ENCODE measurements around the gene HOTAIR.
A peak's percentile ranks its signal among the peaks of the same experiment; 100 is the strongest.

HOTAIR gene

GRCh38 chr12:53955776-53956250, 18.9 kb downstream of the HOTAIR start:
- H3K27ac ChIP-seq (ENCODE audit: low read length), result no peak overlapping the region
- H3K36me3 ChIP-seq (replicated peaks; ENCODE audit: insufficient read depth, low read length), result no peaks in the 10 kb centered on the region
- no peaks in the 10 kb centered on the region for H3K79me2 ChIP-seq (ENCODE audit: low read length)
- no peaks in the 10 kb centered on the region for H4K20me1 ChIP-seq (ENCODE audit: insufficient read depth, low read length)
- no peaks in the 10 kb centered on the region for H3K9me3 ChIP-seq (replicated peaks; ENCODE audit: insufficient read depth, low read length)
- TF ChIP-seq CTCF (IDR thresholded peaks at IDR 0.05; ENCODE audit: low read length), result no peak
- TF ChIP-seq EZH2 (optimal IDR thresholded peaks at IDR 0.05; ENCODE audit: low read depth, low read length), result peak; percentile 38
- H3K4me2 ChIP-seq (ENCODE audit: low read depth, low read length), result no peak overlapping the region
- H3K4me1 ChIP-seq (ENCODE audit: low read length), result 0 out of 2 replicates have a peak, but pooled peaks cover 5% of the 10 kb centered on the region
- no peak overlapping the region for H3K4me3 ChIP-seq (ENCODE audit: low read length)
- DNase-seq, result no peak
- no peak overlapping the region for H2AFZ ChIP-seq (ENCODE audit: low read length)
- no peak overlapping the region for H3K9ac ChIP-seq (ENCODE audit: low read length)
- H3K27me3 ChIP-seq (replicated peaks; ENCODE audit: insufficient read depth, low read length), result peaks cover 99% of the 10 kb centered on the region
- H3F3A ChIP-seq (ENCODE audit: insufficient read depth, low read length), result no peaks in the 10 kb centered on the region
- H3K9me2 ChIP-seq (replicated peaks; ENCODE audit: insufficient read depth, low read length), result no peaks in the 10 kb centered on the region

DNA sequence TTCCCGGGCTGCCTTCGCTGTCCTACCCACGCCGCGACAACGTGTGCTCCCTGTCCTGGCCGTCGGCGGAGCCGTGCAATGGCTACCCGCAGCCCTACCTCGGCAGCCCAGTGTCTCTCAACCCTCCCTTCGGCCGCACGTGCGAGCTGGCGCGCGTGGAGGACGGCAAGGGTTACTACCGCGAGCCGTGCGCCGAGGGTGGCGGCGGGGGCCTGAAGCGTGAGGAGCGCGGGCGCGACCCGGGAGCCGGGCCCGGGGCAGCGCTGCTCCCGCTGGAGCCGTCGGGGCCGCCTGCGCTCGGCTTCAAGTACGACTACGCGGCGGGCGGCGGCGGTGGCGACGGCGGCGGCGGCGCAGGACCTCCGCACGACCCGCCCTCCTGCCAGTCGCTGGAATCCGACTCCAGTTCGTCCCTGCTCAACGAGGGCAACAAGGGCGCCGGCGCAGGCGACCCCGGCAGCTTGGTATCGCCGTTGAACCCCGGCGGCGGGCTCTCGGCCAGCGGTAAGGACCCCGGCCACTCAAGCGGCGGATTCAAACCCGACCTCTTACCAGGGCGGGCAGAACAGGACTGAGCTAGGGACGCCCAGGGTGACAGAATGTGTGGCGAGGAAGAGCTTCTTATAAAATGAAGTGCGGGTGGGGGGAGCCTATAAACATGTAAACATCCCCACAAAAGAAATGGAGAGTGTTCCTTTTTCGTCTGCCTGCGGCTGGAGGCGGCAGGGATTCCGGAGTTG, 19.5 kb downstream of the HOTAIR start:
- Histone ChIP-seq H4K20me1 (ENCODE audit: insufficient read depth, low read length) (no peaks in the 10 kb centered on the region), H2AFZ (ENCODE audit: low read length) (no peak overlapping the region), H3K9ac (ENCODE audit: low read length) (no peak overlapping the region)

GRCh38 chr12:53954694-53955035, 20.1 kb downstream of the HOTAIR start, which contains the start of gene HOXC12:
TSS of gene HOXC12 (plus strand) at chr12:53954903. CDS start at chr12:53954930, 27 bp downstream.
- no peaks in the 10 kb centered on the region for H3K36me3 ChIP-seq (replicated peaks; ENCODE audit: insufficient read depth, low read length)
- no peak within 1 kb of the TSS for H3K9ac ChIP-seq (ENCODE audit: low read length)
- no peak within 1 kb of the TSS for H3K4me2 ChIP-seq (ENCODE audit: low read depth, low read length)
- no peak within 1 kb of the TSS for H3K27ac ChIP-seq (ENCODE audit: low read length)
- TF ChIP-seq EZH2 (optimal IDR thresholded peaks at IDR 0.05; ENCODE audit: low read depth, low read length) (no peak), EZH2phosphoT487 (IDR thresholded peaks at IDR 0.05; ENCODE audit: low read length) (no peak), CTCF (IDR thresholded peaks at IDR 0.05; ENCODE audit: low read length) (no peak)
- peaks cover 99% of the 10 kb centered on the region for H3K27me3 ChIP-seq (replicated peaks; ENCODE audit: insufficient read depth, low read length)
- no peaks in the 10 kb centered on the region for H3K9me2 ChIP-seq (replicated peaks; ENCODE audit: insufficient read depth, low read length)
- H3K79me2 ChIP-seq (ENCODE audit: low read length), result no peaks in the 10 kb centered on the region
- 0 out of 2 replicates have a peak, but pooled peaks cover 5% of the 10 kb centered on the region for H3K4me1 ChIP-seq (ENCODE audit: low read length)
- H3K4me3 ChIP-seq (ENCODE audit: low read length), result no peak within 1 kb of the TSS
- no peak for DNase-seq
- H3F3A ChIP-seq (ENCODE audit: insufficient read depth, low read length), result no peaks in the 10 kb centered on the region
- no peak within 1 kb of the TSS for H2AFZ ChIP-seq (ENCODE audit: low read length)
- H3K9me3 ChIP-seq (replicated peaks; ENCODE audit: insufficient read depth, low read length), result no peaks in the 10 kb centered on the region
- no peaks in the 10 kb centered on the region for H4K20me1 ChIP-seq (ENCODE audit: insufficient read depth, low read length)

More for the DNA sequence above, 19.5 kb downstream of the HOTAIR start:
- Histone ChIP-seq H3F3A (ENCODE audit: insufficient read depth, low read length) (no peaks in the 10 kb centered on the region), H3K36me3 (replicated peaks; ENCODE audit: insufficient read depth, low read length) (no peaks in the 10 kb centered on the region), H3K9me2 (replicated peaks; ENCODE audit: insufficient read depth, low read length) (no peaks in the 10 kb centered on the region), H3K79me2 (ENCODE audit: low read length) (no peaks in the 10 kb centered on the region), H3K27me3 (replicated peaks; ENCODE audit: insufficient read depth, low read length) (peaks cover 99% of the 10 kb centered on the region), H3K27ac (ENCODE audit: low read length) (no peak overlapping the region), H3K4me3 (ENCODE audit: low read length) (no peak overlapping the region), H3K4me2 (ENCODE audit: low read depth, low read length) (no peak overlapping the region), H3K9me3 (replicated peaks; ENCODE audit: insufficient read depth, low read length) (no peaks in the 10 kb centered on the region), H3K4me1 (ENCODE audit: low read length) (0 out of 2 replicates have a peak, but pooled peaks cover 5% of the 10 kb centered on the region)
- TF ChIP-seq EZH2phosphoT487 (IDR thresholded peaks at IDR 0.05; ENCODE audit: low read length) (no peak), EZH2 (optimal IDR thresholded peaks at IDR 0.05; ENCODE audit: low read depth, low read length) (no peak), CTCF (IDR thresholded peaks at IDR 0.05; ENCODE audit: low read length) (no peak)
- no peak for DNase-seq

All from MM.1S (cell line).